Kidney (tissue), 14 donors: ENCODE results near the gene C17orf67. TPM values are rescaled to one million over a fixed set of nuclear protein-coding genes. Genes with fewer than 3 reads are reported as not detected.

Experiments used
- DNase-seq, 5 donors: peaks; one replicate each; pipeline ENCODE4 v3.0.0-alpha.2; 2013 to 2020
- FAIRE-seq: peaks from 2 replicates; lab custom pipeline; 2012; peaks lifted over from hg19 to GRCh38; lab: Jason Lieb, UNC
- H3K27ac ChIP-seq, 2 donors: one replicate each; pipeline ENCODE4 v1.7.0; 2013; ENCODE audit warnings: low read depth in 2 of 2, low read length in 2 of 2, inconsistent platforms in 1 of 2
- H3K27me3 ChIP-seq: one replicate; pipeline ENCODE4 v1.7.1; 2013; ENCODE audit warnings: low read length, inconsistent platforms; ENCODE audit not compliant: control insufficient read depth, insufficient read depth
- H3K36me3 ChIP-seq, 3 donors: one replicate each; pipeline versions ENCODE4 v1.7.0 to v1.7.1; 2013; ENCODE audit warnings: low read length in 3 of 3, control low read depth in 1 of 3, inconsistent platforms in 1 of 3; ENCODE audit not compliant: insufficient read depth in 3 of 3, control insufficient read depth in 2 of 3
- H3K4me1 ChIP-seq, 3 donors: one replicate each; pipeline versions ENCODE4 v1.7.0 to v1.7.1; 2013; ENCODE audit warnings: low read length in 3 of 3, inconsistent platforms in 1 of 3, low read depth in 1 of 3; ENCODE audit not compliant: control insufficient read depth in 2 of 3, insufficient read depth in 2 of 3
- H3K4me3 ChIP-seq, 3 donors: one replicate each; pipeline versions ENCODE4 v1.7.0 to v1.8.1; 2013; ENCODE audit warnings: low read length in 3 of 3, control low read depth in 1 of 3, inconsistent platforms in 1 of 3
- H3K9ac ChIP-seq, 3 donors: one replicate each; pipeline versions ENCODE4 v1.7.0 to v1.7.1; 2013; ENCODE audit warnings: low read length in 3 of 3, control low read depth in 1 of 3, inconsistent platforms in 1 of 3
- H3K9me3 ChIP-seq, 3 donors: one replicate each; pipeline versions ENCODE4 v1.7.0 to v1.7.1; 2013; ENCODE audit warnings: low read length in 3 of 3, control low read depth in 1 of 3, inconsistent platforms in 1 of 3; ENCODE audit not compliant: control insufficient read depth in 2 of 3, insufficient read depth in 1 of 3
- intact Hi-C: fragments of 100-400 bp; cut with DNase I; formaldehyde crosslinking; loops from one replicate; pipeline ENCODE4 v1.11.1; 2022
- polyA plus RNA-seq: library from polyadenylated mRNA; stranded (reverse); fragments of 350-450 nt; fragmentation: Illumina TruSeq; extraction: RNeasy Lipid Tissue Mini Kit (QIAGEN cat#74804); gene quantifications from one replicate; pipeline ENCODE4 v1.2.3, GENCODE V29; 2014; ENCODE audit warnings: low read depth, low replicate concordance; ENCODE audit not compliant: insufficient read depth
- total RNA-seq: library from RNA; stranded (reverse); fragmentation: NEBNext Ultra II Directional; extraction: Animal tissue kit (Norgen Biotek cat#: 25700); gene quantifications from one replicate; pipeline ENCODE4 v1.2.1, GENCODE V29; 2021
- TF ChIP-seq, protein P1 (sequence below): IDR thresholded peaks from 3 replicates; pipeline ENCODE4 v1.5.1; 2012; ENCODE audit warnings: mild to moderate bottlenecking, moderate library complexity, borderline replicate concordance; ENCODE audit not compliant: insufficient read depth; ENCODE audit errors: extremely low read depth
- donor health status: control.
- donor health status: control.
- donor health status: control.
- donor health status: control.
- donor health status: control.
- donor health status: DM: yes; HTN: yes; CAD: no.
- donor health status: Normal renal cell carcinoma (clear cell type).

Gene C17orf67
- total and polyA plus RNA-seq, 2 donors from 2014 or later, result 0.69 to 2.0 TPM

GRCh38 chr17:56809106-56809819 lies 24.5 kb downstream of the C17orf67 start:
- DNase-seq, result no peak
- Histone ChIP-seq H3K4me1 (no peaks in the 10 kb centered on the region), H3K27me3 (no peaks in the 10 kb centered on the region), H3K36me3 (no peaks in the 10 kb centered on the region), H3K9ac (no peak overlapping the region), H3K9me3 (no peaks in the 10 kb centered on the region), H3K27ac (no peak overlapping the region), H3K4me3 (no peak overlapping the region)
- TF ChIP-seq, protein P1, sequence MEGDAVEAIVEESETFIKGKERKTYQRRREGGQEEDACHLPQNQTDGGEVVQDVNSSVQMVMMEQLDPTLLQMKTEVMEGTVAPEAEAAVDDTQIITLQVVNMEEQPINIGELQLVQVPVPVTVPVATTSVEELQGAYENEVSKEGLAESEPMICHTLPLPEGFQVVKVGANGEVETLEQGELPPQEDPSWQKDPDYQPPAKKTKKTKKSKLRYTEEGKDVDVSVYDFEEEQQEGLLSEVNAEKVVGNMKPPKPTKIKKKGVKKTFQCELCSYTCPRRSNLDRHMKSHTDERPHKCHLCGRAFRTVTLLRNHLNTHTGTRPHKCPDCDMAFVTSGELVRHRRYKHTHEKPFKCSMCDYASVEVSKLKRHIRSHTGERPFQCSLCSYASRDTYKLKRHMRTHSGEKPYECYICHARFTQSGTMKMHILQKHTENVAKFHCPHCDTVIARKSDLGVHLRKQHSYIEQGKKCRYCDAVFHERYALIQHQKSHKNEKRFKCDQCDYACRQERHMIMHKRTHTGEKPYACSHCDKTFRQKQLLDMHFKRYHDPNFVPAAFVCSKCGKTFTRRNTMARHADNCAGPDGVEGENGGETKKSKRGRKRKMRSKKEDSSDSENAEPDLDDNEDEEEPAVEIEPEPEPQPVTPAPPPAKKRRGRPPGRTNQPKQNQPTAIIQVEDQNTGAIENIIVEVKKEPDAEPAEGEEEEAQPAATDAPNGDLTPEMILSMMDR, result no peak
- no peak for FAIRE-seq
- intact Hi-C loops, result no loop called here

DNA sequence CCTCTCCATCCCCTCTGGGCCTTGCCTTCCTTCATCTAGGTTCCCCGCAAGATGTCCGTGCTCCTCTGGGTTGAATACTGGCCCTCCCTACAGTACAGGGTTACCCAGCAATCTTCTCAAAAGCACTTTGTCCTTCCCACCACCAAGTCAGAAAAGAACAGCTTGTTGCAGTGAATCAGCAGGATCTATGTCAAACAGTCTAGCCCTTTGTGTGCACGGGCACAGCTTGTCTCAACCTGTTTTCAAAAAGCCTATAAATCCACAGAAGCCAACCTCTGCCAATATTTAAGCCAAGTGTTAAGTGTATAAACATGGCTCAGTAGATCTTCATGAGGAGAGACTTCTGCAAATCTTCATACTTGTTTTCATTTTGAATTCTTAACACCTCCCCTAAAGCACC lies 25.2 kb downstream of the C17orf67 start:
- no peak for FAIRE-seq
- TF ChIP-seq, protein P1, result no peak

GRCh38 chr17:56807723-56808122 lies 26.0 kb downstream of the C17orf67 start:
- Histone ChIP-seq H3K9me3 (no peaks in the 10 kb centered on the region), H3K9ac (no peak overlapping the region), H3K27ac (no peak overlapping the region), H3K4me3 (no peak overlapping the region), H3K4me1 (no peaks in the 10 kb centered on the region), H3K27me3 (no peaks in the 10 kb centered on the region), H3K36me3 (no peaks in the 10 kb centered on the region)
- TF ChIP-seq, protein P1, result no peak
- DNase-seq, result no peak
- intact Hi-C loops, result no loop called here
- no peak for FAIRE-seq

More for the DNA sequence above, 25.2 kb downstream of the C17orf67 start:
- intact Hi-C loops, result no loop called here
- H3K9me3 ChIP-seq, result no peaks in the 10 kb centered on the region
- H3K27me3 ChIP-seq, result no peaks in the 10 kb centered on the region
- no peak overlapping the region for H3K4me3 ChIP-seq
- H3K9ac ChIP-seq, result no peak overlapping the region
- no peaks in the 10 kb centered on the region for H3K4me1 ChIP-seq
- H3K27ac ChIP-seq, result no peak overlapping the region
- no peaks in the 10 kb centered on the region for H3K36me3 ChIP-seq
- DNase-seq, result no peak
